Choroid plexus epithelial cell (primary cell): ENCODE measurements around the gene CHERP.

Experiments used
- DNase-seq: peaks from one replicate; pipeline ENCODE4 v3.0.0-alpha.2; 2010; ENCODE audit warnings: low read depth
- H3K4me3 ChIP-seq: 2 replicates; pipeline ENCODE4 v1.5.1; 2011; ENCODE audit warnings: low read depth, mild to moderate bottlenecking, control low read depth, low read length, moderate library complexity
- TF ChIP-seq, protein P1 (sequence below): conservative IDR thresholded peaks from 2 replicates; pipeline ENCODE4 v1.5.1; 2011; ENCODE audit warnings: low read depth, mild to moderate bottlenecking, control low read depth, inconsistent platforms, low read length, moderate library complexity

Gene CHERP

GRCh38 chr19:16569609-16570320 is 27.5 kb upstream of the CHERP start:
- TF ChIP-seq, protein P1, sequence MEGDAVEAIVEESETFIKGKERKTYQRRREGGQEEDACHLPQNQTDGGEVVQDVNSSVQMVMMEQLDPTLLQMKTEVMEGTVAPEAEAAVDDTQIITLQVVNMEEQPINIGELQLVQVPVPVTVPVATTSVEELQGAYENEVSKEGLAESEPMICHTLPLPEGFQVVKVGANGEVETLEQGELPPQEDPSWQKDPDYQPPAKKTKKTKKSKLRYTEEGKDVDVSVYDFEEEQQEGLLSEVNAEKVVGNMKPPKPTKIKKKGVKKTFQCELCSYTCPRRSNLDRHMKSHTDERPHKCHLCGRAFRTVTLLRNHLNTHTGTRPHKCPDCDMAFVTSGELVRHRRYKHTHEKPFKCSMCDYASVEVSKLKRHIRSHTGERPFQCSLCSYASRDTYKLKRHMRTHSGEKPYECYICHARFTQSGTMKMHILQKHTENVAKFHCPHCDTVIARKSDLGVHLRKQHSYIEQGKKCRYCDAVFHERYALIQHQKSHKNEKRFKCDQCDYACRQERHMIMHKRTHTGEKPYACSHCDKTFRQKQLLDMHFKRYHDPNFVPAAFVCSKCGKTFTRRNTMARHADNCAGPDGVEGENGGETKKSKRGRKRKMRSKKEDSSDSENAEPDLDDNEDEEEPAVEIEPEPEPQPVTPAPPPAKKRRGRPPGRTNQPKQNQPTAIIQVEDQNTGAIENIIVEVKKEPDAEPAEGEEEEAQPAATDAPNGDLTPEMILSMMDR, result no peak
- DNase-seq, result no peak
- H3K4me3 ChIP-seq, result no peak overlapping the region

DNA sequence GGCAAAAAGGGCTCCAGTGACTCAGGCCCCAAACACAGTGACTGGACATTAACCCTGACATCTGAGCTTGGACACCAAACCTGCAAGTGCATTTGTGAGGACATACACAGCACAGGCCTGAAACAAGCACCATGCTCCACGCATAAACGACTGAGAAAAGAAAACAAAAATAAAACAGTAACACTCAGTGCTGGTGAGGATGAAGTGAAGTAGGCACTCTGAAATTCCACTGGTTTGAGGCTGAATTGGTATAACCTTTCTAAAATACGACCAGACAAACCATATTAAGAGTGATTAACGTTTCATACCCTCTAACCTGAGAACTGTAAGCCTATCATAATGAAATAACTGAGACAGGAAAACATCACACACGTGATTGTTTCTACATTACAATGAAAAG is 24.5 kb upstream of the CHERP start:
- TF ChIP-seq, protein P1, result no peak
- DNase-seq, result no peak
- no peak overlapping the region for H3K4me3 ChIP-seq

- TF ChIP-seq, protein P1, result no peak
- no peak overlapping the region for H3K4me3 ChIP-seq
- no peak for DNase-seq
Observed at GRCh38 chr19:16566161-16566560, 23.9 kb upstream of the CHERP start.

- TF ChIP-seq, protein P1, result no peak
- no peak for DNase-seq
- H3K4me3 ChIP-seq, result no peak overlapping the region
Observed at GRCh38 chr19:16564842-16565241, 22.6 kb upstream of the CHERP start.

GRCh38 chr19:16562608-16563025 is 20.4 kb upstream of the CHERP start:
- TF ChIP-seq, protein P1, result no peak
- no peak overlapping the region for H3K4me3 ChIP-seq
- no peak for DNase-seq

DNA sequence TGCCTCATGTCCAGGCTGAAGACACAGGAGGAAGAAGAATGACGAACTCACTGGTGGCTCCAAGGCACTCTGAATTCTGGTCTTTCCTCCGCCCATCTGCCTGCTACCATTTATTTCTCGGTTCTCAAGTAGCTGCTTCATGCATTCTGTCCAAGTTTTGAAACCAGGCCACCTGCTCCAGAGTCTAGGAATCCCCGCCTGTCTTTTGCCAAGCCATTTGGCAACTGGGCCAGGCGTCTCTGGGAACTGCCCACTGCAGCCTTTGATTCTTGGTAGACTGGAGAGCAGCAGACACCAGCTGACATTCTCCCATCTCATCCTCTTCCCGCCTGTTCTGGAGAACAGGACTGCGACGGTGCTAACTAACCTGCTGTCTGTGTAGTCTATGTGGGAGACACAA is 19.1 kb upstream of the CHERP start:
- DNase-seq, result no peak
- TF ChIP-seq, protein P1, result no peak

GRCh38 chr19:16559780-16560276 is 17.6 kb upstream of the CHERP start:
- TF ChIP-seq, protein P1, result no peak
- no peak overlapping the region for H3K4me3 ChIP-seq
- peak; percentile 51 for DNase-seq

More for the DNA sequence above, 19.1 kb upstream of the CHERP start:
- H3K4me3 ChIP-seq, result no peak overlapping the region
